Stimulated activated CD4-positive, alpha-beta T cell treated with anti-CD3 and anti-CD28 coated beads, Interleukin-2, amount 100 ng/mL, for 4 hours (primary cell): ENCODE results near the gene NUDT4B.
"Not testable (repeated sequence)": the region's sequence is repeated elsewhere in the genome, so short reads cannot be mapped to it uniquely, and the experiment has no call there.

Source experiments
- DNase-seq: peaks from one replicate; pipeline ENCODE4 v3.0.0-alpha.2; 2020; ENCODE audit warnings: low read depth

Gene NUDT4B

GRCh38 chr1:148738667-148739066 is 9.9 kb upstream of the NUDT4B start:
- DNase-seq = not testable (repeated sequence)

- DNase-seq = not testable (repeated sequence)
Observed at GRCh38 chr1:148743200-148743599, 5.4 kb upstream of the NUDT4B start.

- not testable (repeated sequence) for DNase-seq
Observed at GRCh38 chr1:148743726-148744720, 4.6 kb upstream of the NUDT4B start.

GRCh38 chr1:148749335-148749681 is 734 bp downstream of the NUDT4B start:
- not testable (repeated sequence) for DNase-seq

GRCh38 chr1:148756231-148756630 is 7.7 kb downstream of the NUDT4B start:
- DNase-seq = not testable (repeated sequence)

GRCh38 chr1:148757446-148757845 is 8.9 kb downstream of the NUDT4B start:
- DNase-seq = not testable (repeated sequence)

GRCh38 chr1:148758412-148758811 is 9.8 kb downstream of the NUDT4B start:
- DNase-seq = not testable (repeated sequence)

GRCh38 chr1:148758925-148759324 is 10.4 kb downstream of the NUDT4B start:
- DNase-seq = not testable (repeated sequence)

- not testable (repeated sequence) for DNase-seq
Observed at GRCh38 chr1:148759749-148760148, 11.2 kb downstream of the NUDT4B start.

GRCh38 chr1:148760206-148760605 is 11.6 kb downstream of the NUDT4B start:
- not testable (repeated sequence) for DNase-seq

GRCh38 chr1:148761360-148761759 is 12.8 kb downstream of the NUDT4B start:
- DNase-seq = not testable (repeated sequence)

- not testable (repeated sequence) for DNase-seq
Observed at GRCh38 chr1:148765238-148766019, 16.9 kb downstream of the NUDT4B start.

GRCh38 chr1:148768541-148768940 is 20.0 kb downstream of the NUDT4B start:
- DNase-seq = not testable (repeated sequence)

- DNase-seq = not testable (repeated sequence)
Observed at GRCh38 chr1:148769495-148769894, 20.9 kb downstream of the NUDT4B start.

- DNase-seq = not testable (repeated sequence)
Observed at GRCh38 chr1:148773690-148774089, 25.1 kb downstream of the NUDT4B start.

- not testable (repeated sequence) for DNase-seq
Observed at GRCh38 chr1:148774102-148774501, 25.5 kb downstream of the NUDT4B start.

GRCh38 chr1:148775263-148775662 is 26.7 kb downstream of the NUDT4B start:
- DNase-seq = not testable (repeated sequence)

GRCh38 chr1:148777649-148778048 is 29.1 kb downstream of the NUDT4B start:
- not testable (repeated sequence) for DNase-seq

GRCh38 chr1:148780404-148780803 is 31.8 kb downstream of the NUDT4B start:
- not testable (repeated sequence) for DNase-seq

- not testable (repeated sequence) for DNase-seq
Observed at GRCh38 chr1:148791543-148792099, 43.0 kb downstream of the NUDT4B start.

GRCh38 chr1:148793762-148794332 is 45.3 kb downstream of the NUDT4B start:
- not testable (repeated sequence) for DNase-seq
